H9 (cell line): ENCODE data around the gene CREB5. TPM values are rescaled to one million over a fixed set of nuclear protein-coding genes. Genes with fewer than 3 reads are reported as not detected.

ENCODE experiments used
- DNase-seq: peaks from one replicate; pipeline ENCODE4 v3.0.0-alpha.2; 2017
- H2AFZ ChIP-seq: one replicate; pipeline ENCODE4 v1.6.1; 2013; ENCODE audit warnings: mild to moderate bottlenecking, low read length, control low read depth, moderate library complexity
- H2AK5ac ChIP-seq: 2 replicates; pipeline ENCODE4 v1.6.1; 2013; ENCODE audit warnings: low read length, control low read depth, mixed read lengths; ENCODE audit not compliant: insufficient read length
- H2BK120ac ChIP-seq: one replicate; pipeline ENCODE4 v1.6.1; 2013; ENCODE audit warnings: low read depth, mild to moderate bottlenecking, low read length, control low read depth, inconsistent platforms; ENCODE audit not compliant: poor library complexity, severe bottlenecking
- H2BK12ac ChIP-seq: 2 replicates; pipeline ENCODE4 v1.6.1; 2013; ENCODE audit warnings: low read length, control low read depth, mixed read lengths, low read depth; ENCODE audit not compliant: insufficient read length
- H2BK15ac ChIP-seq: 2 replicates; pipeline ENCODE4 v1.6.1; 2013; ENCODE audit warnings: low read depth, low read length, control low read depth
- H2BK20ac ChIP-seq: one replicate; pipeline ENCODE4 v1.6.1; 2013; ENCODE audit warnings: low read depth, mild to moderate bottlenecking, low read length, control low read depth, inconsistent platforms; ENCODE audit not compliant: poor library complexity, severe bottlenecking
- H2BK5ac ChIP-seq: 2 replicates; pipeline ENCODE4 v1.6.1; 2013; ENCODE audit warnings: low read length, control low read depth, mixed read lengths; ENCODE audit not compliant: insufficient read length
- H3K14ac ChIP-seq: 2 replicates; pipeline ENCODE4 v1.6.1; 2013; ENCODE audit warnings: low read length, control low read depth; ENCODE audit not compliant: insufficient read depth
- H3K18ac ChIP-seq: 2 replicates; pipeline ENCODE4 v1.6.1; 2013; ENCODE audit warnings: low read depth, mild to moderate bottlenecking, mixed read lengths, low read length, control low read depth; ENCODE audit not compliant: insufficient read length
- H3K23ac ChIP-seq: 2 replicates; pipeline ENCODE4 v1.6.1; 2013; ENCODE audit warnings: low read length, control low read depth, mixed read lengths, low read depth; ENCODE audit not compliant: insufficient read length
- H3K23me2 ChIP-seq: 2 replicates; pipeline ENCODE4 v1.6.1; 2013; ENCODE audit warnings: low read depth, mild to moderate bottlenecking, mixed read lengths, low read length, control low read depth; ENCODE audit not compliant: insufficient read length, poor library complexity, severe bottlenecking
- H3K27ac ChIP-seq: 2 replicates; pipeline ENCODE4 v1.5.1; 2013; ENCODE audit warnings: low read length, control low read depth, mixed read lengths, low read depth; ENCODE audit not compliant: insufficient read length
- H3K27me3 ChIP-seq: 2 replicates; pipeline ENCODE4 v1.6.1; 2013; ENCODE audit warnings: low read length, control low read depth, inconsistent platforms; ENCODE audit not compliant: insufficient read depth
- H3K4ac ChIP-seq: 2 replicates; pipeline ENCODE4 v1.6.1; 2013; ENCODE audit warnings: low read depth, mild to moderate bottlenecking, control low read depth, inconsistent platforms, low read length, moderate library complexity
- H3K4me1 ChIP-seq: 2 replicates; pipeline ENCODE4 v1.6.1; 2013; ENCODE audit warnings: low read length, control low read depth, inconsistent platforms; ENCODE audit not compliant: insufficient read depth
- H3K4me2 ChIP-seq: 2 replicates; pipeline ENCODE4 v1.6.1; 2013; ENCODE audit warnings: low read length, control low read depth, mixed read lengths; ENCODE audit not compliant: insufficient read length, insufficient read depth
- H3K56ac ChIP-seq: 2 replicates; pipeline ENCODE4 v1.6.1; 2013; ENCODE audit warnings: low read depth, mild to moderate bottlenecking, mixed read lengths, low read length, control low read depth; ENCODE audit not compliant: insufficient read length
- H3K79me1 ChIP-seq: 2 replicates; pipeline ENCODE4 v1.6.1; 2013; ENCODE audit warnings: low read depth, mild to moderate bottlenecking, moderate library complexity, low read length, control low read depth, inconsistent platforms; ENCODE audit not compliant: insufficient read depth, poor library complexity, severe bottlenecking
- H3K79me2 ChIP-seq: 2 replicates; pipeline ENCODE4 v1.6.1; 2013; ENCODE audit warnings: low read length, control low read depth, inconsistent platforms; ENCODE audit not compliant: insufficient read depth
- H3K9ac ChIP-seq: 2 replicates; pipeline ENCODE4 v1.6.1; 2013; ENCODE audit warnings: low read length, control low read depth, mixed read lengths; ENCODE audit not compliant: insufficient read length; ENCODE audit errors: extremely low read depth
- H3K9me3 ChIP-seq: one replicate; pipeline ENCODE4 v1.6.1; 2013; ENCODE audit warnings: low read depth, low read length, inconsistent platforms; ENCODE audit not compliant: control insufficient read depth
- H3T11ph ChIP-seq: one replicate; pipeline ENCODE4 v1.6.1; 2013; ENCODE audit warnings: mild to moderate bottlenecking, low read length, control low read depth, inconsistent platforms
- H4K20me1 ChIP-seq: one replicate; pipeline ENCODE4 v1.6.1; 2013; ENCODE audit not compliant: control insufficient read depth, insufficient read length, insufficient read depth
- H4K5ac ChIP-seq: 2 replicates; pipeline ENCODE4 v1.6.1; 2013; ENCODE audit warnings: low read depth, mild to moderate bottlenecking, mixed read lengths, low read length, control low read depth; ENCODE audit not compliant: insufficient read length
- H4K8ac ChIP-seq: replicated peaks from 2 replicates; pipeline ENCODE4 v1.6.1; 2013; ENCODE audit warnings: low read length, control low read depth, mixed read lengths, low read depth; ENCODE audit not compliant: insufficient read length
- H4K91ac ChIP-seq: 2 replicates; pipeline ENCODE4 v1.6.1; 2013; ENCODE audit warnings: low read depth, mild to moderate bottlenecking, moderate library complexity, mixed read lengths, low read length, control low read depth; ENCODE audit not compliant: insufficient read length
- H3K27ac Mint-ChIP-seq, 3 experiments: 2 replicates in 2 of 3; 3 replicates in 1 of 3; pipeline ENCODE4 v1.8.0; 2020 to 2021; ENCODE audit warnings: mixed read lengths in 3 of 3, mild to moderate bottlenecking in 1 of 3, moderate library complexity in 1 of 3
- H3K27me3 Mint-ChIP-seq: 2 replicates; pipeline ENCODE4 v1.8.0; 2021; ENCODE audit warnings: low read depth, mild to moderate bottlenecking, moderate library complexity, mixed read lengths
- H3K36me3 Mint-ChIP-seq, 3 experiments: 2 replicates in 2 of 3; 3 replicates in 1 of 3; pipeline ENCODE4 v1.8.0; 2020 to 2021; ENCODE audit warnings: low read depth in 3 of 3, mixed read lengths in 3 of 3; ENCODE audit not compliant: insufficient read depth in 1 of 3
- H3K4me1 Mint-ChIP-seq, 2 experiments: 2 replicates each; pipeline ENCODE4 v1.8.0; 2020; ENCODE audit warnings: mixed read lengths in 2 of 2
- H3K4me3 Mint-ChIP-seq, 2 experiments: 2 replicates in 1 of 2; 3 replicates in 1 of 2; pipeline ENCODE4 v1.8.0; 2020 to 2021; ENCODE audit warnings: mild to moderate bottlenecking in 2 of 2, mixed read lengths in 2 of 2, moderate library complexity in 1 of 2
- H3K9me3 Mint-ChIP-seq, 2 experiments: 2 replicates in 1 of 2; 3 replicates in 1 of 2; pipeline ENCODE4 v1.8.0; 2020; ENCODE audit warnings: mild to moderate bottlenecking in 2 of 2, mixed read lengths in 2 of 2, moderate library complexity in 1 of 2
- WGBS: extraction: QIAGEN DNeasy Blood & Tissue Kit; methylation state at CpG from one replicate; pipeline ENCODE4 v1.1.7; 2013; ENCODE audit warnings: missing lambda C conversion rate, low lambda C conversion rate, mixed read lengths; ENCODE audit not compliant: insufficient read length; ENCODE audit errors: extremely low coverage; 5-methylcytosine and 5-hydroxymethylcytosine counted together
- total RNA-seq: library from RNA; stranded (reverse); gene quantifications from 2 replicates; pipeline ENCODE4 v1.2.1, GENCODE V29; 2021
- TF ChIP-seq, protein P1 (sequence below): fragments of 200-600 bp; sonication (generic); conservative IDR thresholded peaks from 3 replicates; pipeline ENCODE4 v1.8.0; 2021; ENCODE audit warnings: antibody characterized with exemption, mild to moderate bottlenecking

Gene CREB5
- total RNA-seq, 1 experiment from 2014 or later = 4.0 TPM

DNA sequence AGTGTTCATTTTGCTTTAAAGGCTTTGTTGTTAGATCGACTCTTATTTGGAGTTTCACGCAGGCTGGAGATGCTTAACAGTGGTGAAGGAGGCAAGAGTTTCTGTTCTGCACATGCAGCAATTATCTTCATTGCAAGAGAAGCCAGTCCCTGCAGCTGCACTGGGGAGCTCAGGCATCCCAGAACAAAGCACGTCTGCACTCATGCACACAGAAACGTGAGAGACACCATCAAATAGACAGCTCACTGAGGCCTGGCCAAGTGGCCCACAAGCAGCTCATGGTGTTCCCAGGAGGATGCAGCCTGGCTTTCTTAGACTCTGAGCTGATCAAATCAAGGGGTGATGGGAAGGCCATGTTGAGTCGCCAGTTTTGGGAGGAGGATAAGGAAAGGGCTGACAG lies 246.1 kb downstream of the CREB5 start:
- no peaks in the 10 kb centered on the region for H3K79me2 ChIP-seq
- H2BK12ac ChIP-seq = no peak overlapping the region
- H3K36me3 Mint-ChIP-seq = peaks cover 0 to 12% (median 9%) of the 10 kb centered on the region in 3 experiments; a peak in 5 of 7 replicates
- no peak for DNase-seq
- H3K9ac ChIP-seq = no peak overlapping the region
- no peak overlapping the region for H3K56ac ChIP-seq
- no peak overlapping the region for H3K27ac Mint-ChIP-seq
- H3K79me1 ChIP-seq = no peaks in the 10 kb centered on the region
- H4K91ac ChIP-seq = no peak overlapping the region
- no peak overlapping the region for H2BK20ac ChIP-seq
- H3T11ph ChIP-seq = no peak overlapping the region
- H3K27ac ChIP-seq = no peak overlapping the region
- H3K9me3 ChIP-seq = no peaks in the 10 kb centered on the region
- H3K4me3 Mint-ChIP-seq = no peak overlapping the region
- H3K27me3 Mint-ChIP-seq = peaks cover 2% of the 10 kb centered on the region; the same call in 1 of the 2 replicates
- no peak overlapping the region for H3K23ac ChIP-seq
- H2BK5ac ChIP-seq = no peak overlapping the region
- no peaks in the 10 kb centered on the region for H3K23me2 ChIP-seq
- no peak overlapping the region for H2BK15ac ChIP-seq
- no peaks in the 10 kb centered on the region for H3K27me3 ChIP-seq
- H2AK5ac ChIP-seq = no peak overlapping the region
- H3K9me3 Mint-ChIP-seq = peaks cover 7 to 10% of the 10 kb centered on the region in 2 experiments
- H3K4me2 ChIP-seq = no peak overlapping the region
- WGBS = no CpG with 5 or more reads among the region's 5 CpGs
- no peak overlapping the region for H4K5ac ChIP-seq
- no peaks in the 10 kb centered on the region for H3K4me1 Mint-ChIP-seq
- no peak overlapping the region for H3K4ac ChIP-seq
- H4K20me1 ChIP-seq = no peaks in the 10 kb centered on the region
- H3K18ac ChIP-seq = no peak overlapping the region
- H3K4me1 ChIP-seq = no peaks in the 10 kb centered on the region
- TF ChIP-seq, protein P1, sequence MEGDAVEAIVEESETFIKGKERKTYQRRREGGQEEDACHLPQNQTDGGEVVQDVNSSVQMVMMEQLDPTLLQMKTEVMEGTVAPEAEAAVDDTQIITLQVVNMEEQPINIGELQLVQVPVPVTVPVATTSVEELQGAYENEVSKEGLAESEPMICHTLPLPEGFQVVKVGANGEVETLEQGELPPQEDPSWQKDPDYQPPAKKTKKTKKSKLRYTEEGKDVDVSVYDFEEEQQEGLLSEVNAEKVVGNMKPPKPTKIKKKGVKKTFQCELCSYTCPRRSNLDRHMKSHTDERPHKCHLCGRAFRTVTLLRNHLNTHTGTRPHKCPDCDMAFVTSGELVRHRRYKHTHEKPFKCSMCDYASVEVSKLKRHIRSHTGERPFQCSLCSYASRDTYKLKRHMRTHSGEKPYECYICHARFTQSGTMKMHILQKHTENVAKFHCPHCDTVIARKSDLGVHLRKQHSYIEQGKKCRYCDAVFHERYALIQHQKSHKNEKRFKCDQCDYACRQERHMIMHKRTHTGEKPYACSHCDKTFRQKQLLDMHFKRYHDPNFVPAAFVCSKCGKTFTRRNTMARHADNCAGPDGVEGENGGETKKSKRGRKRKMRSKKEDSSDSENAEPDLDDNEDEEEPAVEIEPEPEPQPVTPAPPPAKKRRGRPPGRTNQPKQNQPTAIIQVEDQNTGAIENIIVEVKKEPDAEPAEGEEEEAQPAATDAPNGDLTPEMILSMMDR = no peak
- H2AFZ ChIP-seq = no peak overlapping the region
- H2BK120ac ChIP-seq = no peak overlapping the region
- H4K8ac ChIP-seq = no peak overlapping the region
- no peak overlapping the region for H3K14ac ChIP-seq
